Thyroid gland (tissue), 4 donors: ENCODE data around the gene TGM3. TPM values are rescaled to one million over a fixed set of nuclear protein-coding genes. Genes with fewer than 3 reads are reported as not detected.

ENCODE experiments used
- DNase-seq, 2 donors: peaks; one replicate each; pipeline ENCODE4 v3.0.0-alpha.2; 2019
- H3K27ac ChIP-seq, 3 donors: fragments of 200-600 bp; sonication (generic); 1 replicate in 2 of 3; 2 replicates in 1 of 3; pipeline ENCODE4 v1.5.1; 2016 to 2019; ENCODE audit warnings: mild to moderate bottlenecking in 1 of 3, moderate library complexity in 1 of 3
- H3K27me3 ChIP-seq: fragments of 200-600 bp; sonication (generic); one replicate; pipeline ENCODE4 v1.5.1; 2019
- H3K36me3 ChIP-seq, 2 donors: fragments of 200-600 bp; sonication (generic); one replicate each; pipeline ENCODE4 v1.5.1; 2016 to 2019
- H3K4me1 ChIP-seq, 2 donors: fragments of 200-600 bp; sonication (generic); one replicate each; pipeline ENCODE4 v1.5.1; 2017 to 2019
- H3K4me3 ChIP-seq, 3 donors: fragments of 200-600 bp; sonication (generic); replicated peaks in 1 of 3; 1 replicate in 2 of 3; 2 replicates in 1 of 3; pipeline ENCODE4 v1.5.1; 2016; ENCODE audit warnings: mild to moderate bottlenecking in 1 of 3
- H3K9me3 ChIP-seq: fragments of 200-600 bp; sonication (generic); one replicate; pipeline ENCODE4 v1.5.1; 2017
- CTCF ChIP-seq, 6 experiments: fragments of 200-600 bp in 3 of 6; fragments of 450-650 bp in 3 of 6; sonication (generic) in 3 of 6; IDR thresholded peaks; one replicate each; pipeline ENCODE4 v1.5.1; 2016 to 2019; ENCODE audit warnings: antibody characterized with exemption in 6 of 6, mild to moderate bottlenecking in 2 of 6, inconsistent platforms in 1 of 6, moderate library complexity in 1 of 6
- POLR2A ChIP-seq, 2 donors: fragments of 450-650 bp; IDR thresholded peaks; one replicate each; pipeline ENCODE4 v1.6.1; 2017; ENCODE audit warnings: antibody characterized with exemption in 2 of 2, mild to moderate bottlenecking in 2 of 2, moderate library complexity in 1 of 2
- WGBS, 2 donors: methylation state at CpG; one replicate each; pipeline ENCODE4 v1.1.5; 2017; 5-methylcytosine and 5-hydroxymethylcytosine counted together
- intact Hi-C: fragments of 100-400 bp; cut with DNase I; formaldehyde crosslinking; loops from one replicate; pipeline ENCODE4 v1.15.1; 2023
- total RNA-seq, 4 donors: library from RNA; depleted of rRNA; stranded (reverse); fragments of >200 nt; gene quantifications; one replicate each; pipeline ENCODE4 v1.2.3, GENCODE V29; 2016

TGM3 gene
- total RNA-seq, 4 donors from 2014 or later, result not detected

DNA sequence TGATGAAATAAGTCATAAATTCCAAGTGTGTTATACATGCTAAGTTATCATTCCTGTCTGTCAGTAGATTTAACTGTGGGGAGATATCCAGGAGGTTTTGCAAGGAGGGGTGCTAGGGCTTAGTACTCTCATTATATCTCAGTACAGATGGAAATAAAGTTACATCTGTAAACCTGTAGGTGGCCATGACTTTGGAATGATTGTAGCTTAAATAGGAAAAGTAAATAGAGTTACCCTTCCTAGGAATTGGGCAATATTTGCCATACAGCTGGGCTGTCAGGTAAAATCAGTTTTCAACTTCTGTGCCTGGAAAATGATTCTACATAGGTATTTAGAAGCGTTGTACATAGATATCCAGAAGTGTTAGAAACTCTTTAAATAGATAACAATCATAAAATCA, 19.8 kb upstream of the TGM3 start:
- Histone ChIP-seq H3K27ac (no peak overlapping the region), H3K4me1 (no peaks in the 10 kb centered on the region), H3K4me3 (no peak overlapping the region), H3K27me3 (no peaks in the 10 kb centered on the region), H3K36me3 (no peaks in the 10 kb centered on the region), H3K9me3 (no peaks in the 10 kb centered on the region)
- intact Hi-C loops, result no loop called here
- TF ChIP-seq POLR2A (IDR thresholded peaks at IDR 0.05) (no peak), CTCF (IDR thresholded peaks at IDR 0.05) (no peak)
- DNase-seq, result no peak
- WGBS, 2 donors, result 68 to 89% methylated on average over 1 of the region's 1 CpG

DNA sequence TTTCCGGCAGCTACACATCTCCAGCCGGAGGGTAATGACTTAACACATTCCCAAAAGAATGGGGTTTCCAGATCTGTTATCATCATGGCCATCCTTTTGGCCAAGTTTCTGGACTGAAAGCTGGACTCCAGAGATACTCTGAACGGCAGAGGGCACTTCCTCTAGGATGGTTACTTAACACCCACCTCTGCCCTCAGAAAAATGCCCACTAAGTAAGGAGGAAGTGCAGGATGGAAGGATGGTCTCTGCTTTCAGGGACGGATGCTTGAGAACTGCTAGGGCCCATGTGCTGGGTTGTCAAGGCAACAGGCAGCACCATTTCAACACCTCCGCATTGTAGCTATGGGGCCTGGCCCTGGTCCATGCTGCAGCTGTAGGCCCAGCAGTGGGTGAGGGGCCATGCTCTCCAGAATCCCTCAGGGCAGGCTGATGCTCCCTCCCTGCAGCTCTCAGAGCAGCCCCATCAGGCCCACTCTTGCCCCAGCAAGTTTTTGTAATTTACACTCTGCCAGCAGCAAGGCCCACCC, 16.5 kb upstream of the TGM3 start:
- no peak for TF ChIP-seq CTCF (IDR thresholded peaks at IDR 0.05)
- TF ChIP-seq POLR2A (IDR thresholded peaks at IDR 0.05), result no peak
- H3K27ac ChIP-seq, result no peak overlapping the region
- no peak overlapping the region for H3K4me3 ChIP-seq
- no peak for DNase-seq
- H3K36me3 ChIP-seq, result no peaks in the 10 kb centered on the region
- no peaks in the 10 kb centered on the region for H3K4me1 ChIP-seq
- intact Hi-C loops, result no loop called here
- H3K27me3 ChIP-seq, result no peaks in the 10 kb centered on the region
- H3K9me3 ChIP-seq, result no peaks in the 10 kb centered on the region
- WGBS, 2 donors, result 51 to 64% methylated on average over 3 to 4 of the region's 5 CpGs

GRCh38 chr20:2280082-2280481, 15.7 kb upstream of the TGM3 start:
- H3K27me3 ChIP-seq, result no peaks in the 10 kb centered on the region
- no peak overlapping the region for H3K4me3 ChIP-seq
- no peaks in the 10 kb centered on the region for H3K4me1 ChIP-seq
- TF ChIP-seq POLR2A (IDR thresholded peaks at IDR 0.05) (no peak), CTCF (IDR thresholded peaks at IDR 0.05) (no peak)
- WGBS, 2 donors, result 36 to 42% methylated on average over 6 of the region's 6 CpGs
- intact Hi-C loops, result no loop called here
- H3K9me3 ChIP-seq, result no peaks in the 10 kb centered on the region
- no peak for DNase-seq
- no peak overlapping the region for H3K27ac ChIP-seq
- H3K36me3 ChIP-seq, result no peaks in the 10 kb centered on the region

DNA sequence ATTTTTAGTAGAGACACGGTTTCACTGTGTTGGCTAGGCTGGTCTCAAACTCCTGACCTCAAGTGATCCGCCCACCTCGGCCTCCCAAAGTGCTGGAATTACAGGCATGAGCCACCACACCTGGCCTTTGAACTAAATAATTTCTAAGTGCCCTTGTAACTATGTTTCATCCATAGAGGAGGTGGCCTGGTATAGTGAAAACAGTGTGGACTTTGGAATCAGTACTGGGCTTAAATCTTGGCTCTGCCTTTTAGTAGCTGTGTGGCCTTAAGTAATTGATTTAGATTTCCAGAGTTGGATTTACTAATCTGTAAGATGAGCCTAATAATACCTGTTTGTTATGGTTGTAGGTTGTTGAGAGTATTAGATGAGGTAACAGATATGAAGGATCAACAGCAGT, 14.2 kb upstream of the TGM3 start:
- no peak for TF ChIP-seq POLR2A (IDR thresholded peaks at IDR 0.05)
- TF ChIP-seq CTCF (IDR thresholded peaks at IDR 0.05), result no peak
- intact Hi-C loops, result no loop called here
- no peak for DNase-seq
- Histone ChIP-seq H3K9me3 (no peaks in the 10 kb centered on the region), H3K27me3 (no peaks in the 10 kb centered on the region), H3K36me3 (no peaks in the 10 kb centered on the region), H3K4me3 (no peak overlapping the region), H3K4me1 (no peaks in the 10 kb centered on the region), H3K27ac (no peak overlapping the region)
- WGBS, 2 donors, result 89 to 90% methylated on average over 3 of the region's 3 CpGs

GRCh38 chr20:2282181-2282580, 13.6 kb upstream of the TGM3 start:
- H3K27me3 ChIP-seq, result no peaks in the 10 kb centered on the region
- H3K4me3 ChIP-seq, result no peak overlapping the region
- DNase-seq, result no peak
- H3K4me1 ChIP-seq, result no peaks in the 10 kb centered on the region
- intact Hi-C loops, result no loop called here
- 92 to 95% methylated on average over 5 of the region's 5 CpGs for WGBS, 2 donors
- TF ChIP-seq CTCF (IDR thresholded peaks at IDR 0.05) (no peak), POLR2A (IDR thresholded peaks at IDR 0.05) (no peak)
- no peak overlapping the region for H3K27ac ChIP-seq
- H3K36me3 ChIP-seq, result no peaks in the 10 kb centered on the region
- H3K9me3 ChIP-seq, result no peaks in the 10 kb centered on the region
